Urinary bladder (tissue), 4 donors: ENCODE results near the gene CEMIP. TPM values are rescaled to one million over a fixed set of nuclear protein-coding genes. Genes with fewer than 3 reads are reported as not detected.
"Not testable (repeated sequence)": the region's sequence is repeated elsewhere in the genome, so short reads cannot be mapped to it uniquely, and the experiment has no call there.

Experiments used
- DNase-seq: peaks from one replicate; pipeline ENCODE4 v3.0.0-alpha.2; 2015; ENCODE audit errors: extremely low spot score
- H3K27ac ChIP-seq: one replicate; pipeline ENCODE4 v1.5.1; 2013; ENCODE audit warnings: low read depth, mild to moderate bottlenecking, moderate library complexity
- H3K36me3 ChIP-seq: one replicate; pipeline ENCODE4 v1.6.1; 2013; ENCODE audit warnings: mild to moderate bottlenecking, moderate library complexity; ENCODE audit not compliant: insufficient read depth
- H3K4me1 ChIP-seq: one replicate; pipeline ENCODE4 v1.6.1; 2013; ENCODE audit warnings: mild to moderate bottlenecking, moderate library complexity; ENCODE audit not compliant: insufficient read depth
- H3K4me3 ChIP-seq: one replicate; pipeline ENCODE4 v1.5.1; 2013; ENCODE audit warnings: low read depth, low read length
- WGBS: extraction: QIAGEN DNeasy Blood & Tissue Kit; methylation state at CpG from one replicate; pipeline ENCODE4 v1.1.7; 2013; 5-methylcytosine and 5-hydroxymethylcytosine counted together
- polyA plus RNA-seq: library from polyadenylated mRNA; stranded (reverse); fragments of 200-250 nt; gene quantifications from one replicate; pipeline ENCODE4 v1.2.3, GENCODE V29; 2013
- total RNA-seq: library from RNA; depleted of rRNA; stranded (reverse); fragments of >200 nt; gene quantifications from one replicate; pipeline ENCODE4 v1.2.3, GENCODE V29; 2014
- donor health status: healthy with polysubstance abuse.
- donor health status: healthy.

The CEMIP gene
- total and polyA plus RNA-seq, 2 donors: 0.25 to 1.3 TPM

DNA sequence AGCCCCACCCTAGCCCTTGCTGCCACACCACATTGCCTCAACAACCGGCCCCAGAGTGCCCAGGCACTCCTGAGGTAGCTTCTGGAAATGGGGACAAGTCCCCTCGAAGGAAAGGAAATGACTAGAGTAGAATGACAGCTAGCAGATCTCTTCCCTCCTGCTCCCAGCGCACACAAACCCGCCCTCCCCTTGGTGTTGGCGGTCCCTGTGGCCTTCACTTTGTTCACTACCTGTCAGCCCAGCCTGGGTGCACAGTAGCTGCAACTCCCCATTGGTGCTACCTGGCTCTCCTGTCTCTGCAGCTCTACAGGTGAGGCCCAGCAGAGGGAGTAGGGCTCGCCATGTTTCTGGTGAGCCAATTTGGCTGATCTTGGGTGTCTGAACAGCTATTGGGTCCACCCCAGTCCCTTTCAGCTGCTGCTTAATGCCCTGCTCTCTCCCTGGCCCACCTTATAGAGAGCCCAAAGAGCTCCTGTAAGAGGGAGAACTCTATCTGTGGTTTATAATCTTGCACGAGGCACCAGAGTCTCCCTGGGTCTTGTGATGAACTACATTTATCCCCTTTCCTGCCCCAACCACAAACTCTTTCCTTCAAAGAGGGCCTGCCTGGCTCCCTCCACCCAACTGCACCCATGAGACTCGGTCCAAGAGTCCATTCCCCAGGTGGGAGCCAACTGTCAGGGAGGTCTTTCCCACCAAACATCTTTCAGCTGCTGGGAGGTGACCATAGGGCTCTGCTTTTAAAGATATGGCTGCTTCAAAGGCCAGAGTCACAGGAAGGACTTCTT lies 171.3 kb downstream of the CEMIP start:
- no peak overlapping the region for H3K4me3 ChIP-seq
- no peak overlapping the region for H3K27ac ChIP-seq
- H3K4me1 ChIP-seq: no peaks in the 10 kb centered on the region
- DNase-seq: no peak
- 93% methylated on average over 8 of the region's 8 CpGs for WGBS
- H3K36me3 ChIP-seq: no peaks in the 10 kb centered on the region

DNA sequence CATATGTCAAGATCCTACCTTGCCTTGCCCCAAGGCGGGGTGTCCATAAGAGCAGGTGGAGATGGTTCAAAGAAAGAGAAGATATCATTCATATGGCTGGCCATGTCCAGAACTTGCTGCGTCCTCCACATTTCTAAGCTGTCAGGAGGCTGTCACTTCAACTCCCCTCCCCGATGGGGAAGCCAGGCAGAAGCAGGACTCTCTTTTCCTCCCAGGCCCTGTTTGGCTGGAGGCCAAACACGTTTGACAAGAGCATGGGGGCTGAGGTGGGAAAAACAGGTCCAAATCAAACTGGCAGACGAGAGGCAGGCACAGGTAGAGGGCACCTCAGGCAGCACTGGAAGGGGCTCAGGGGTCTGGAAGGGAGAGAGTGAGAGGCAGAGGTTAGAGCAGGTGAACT lies 172.8 kb downstream of the CEMIP start:
- Histone ChIP-seq H3K27ac (no peak overlapping the region), H3K36me3 (no peaks in the 10 kb centered on the region), H3K4me3 (no peak overlapping the region), H3K4me1 (no peaks in the 10 kb centered on the region)
- no peak for DNase-seq
- 69% methylated on average over 5 of the region's 5 CpGs for WGBS

- DNase-seq: no peak
- Histone ChIP-seq H3K4me1 (no peaks in the 10 kb centered on the region), H3K27ac (no peak overlapping the region), H3K4me3 (no peak overlapping the region), H3K36me3 (no peaks in the 10 kb centered on the region)
- 97% methylated on average over 12 of the region's 12 CpGs for WGBS
Measured at GRCh38 chr15:80953001-80953952, 174.1 kb downstream of the CEMIP start.

DNA sequence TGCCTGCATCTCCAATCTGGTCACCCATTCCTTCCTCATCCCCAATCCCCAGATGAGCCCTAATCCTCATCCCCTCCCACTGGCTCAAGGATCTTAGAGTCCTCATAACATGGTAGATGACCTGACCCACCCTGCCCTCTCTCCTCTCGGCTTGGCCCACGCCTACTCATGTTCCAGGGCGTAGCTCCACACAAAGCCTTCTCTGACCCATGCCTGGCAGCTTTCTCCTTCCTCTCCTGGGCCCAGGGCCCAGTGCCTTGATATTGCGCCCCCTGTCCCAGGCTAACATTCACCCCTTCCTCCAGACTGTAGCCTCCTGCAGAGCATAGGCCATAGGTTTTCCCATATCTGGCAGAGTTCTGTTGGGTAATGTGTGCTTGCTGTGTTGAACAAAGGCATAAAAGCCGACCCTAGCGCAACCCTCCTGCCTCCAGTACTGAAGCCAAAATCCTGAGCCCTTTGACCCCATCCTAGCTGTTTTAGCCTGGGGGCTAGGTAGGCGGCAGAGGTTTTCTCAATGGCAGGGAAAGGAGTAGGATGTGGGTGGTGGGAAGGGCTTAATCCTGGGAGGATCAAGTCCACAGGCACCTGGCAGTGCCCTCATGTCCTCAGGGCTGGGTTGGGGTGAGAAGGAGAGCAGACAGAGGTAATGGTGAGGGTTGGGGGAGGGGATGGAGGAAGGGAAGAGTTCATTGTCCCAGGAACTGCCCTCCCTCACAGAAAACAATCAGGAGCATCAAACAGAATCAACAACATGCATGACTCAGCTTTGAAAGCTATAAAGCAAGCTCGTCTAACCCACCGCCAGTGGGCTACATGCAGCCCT lies 175.0 kb downstream of the CEMIP start:
- Histone ChIP-seq H3K4me3 (no peak overlapping the region), H3K36me3 (no peaks in the 10 kb centered on the region), H3K27ac (no peak overlapping the region), H3K4me1 (no peaks in the 10 kb centered on the region)
- no peak for DNase-seq
- WGBS: 93% methylated on average over 9 of the region's 9 CpGs

- not testable (repeated sequence) for H3K4me3 ChIP-seq, DNase-seq, H3K27ac ChIP-seq, H3K36me3 ChIP-seq, H3K4me1 ChIP-seq
- 93% methylated on average over 19 of the region's 19 CpGs for WGBS
Measured at GRCh38 chr15:80955571-80956452, 176.6 kb downstream of the CEMIP start.

DNA sequence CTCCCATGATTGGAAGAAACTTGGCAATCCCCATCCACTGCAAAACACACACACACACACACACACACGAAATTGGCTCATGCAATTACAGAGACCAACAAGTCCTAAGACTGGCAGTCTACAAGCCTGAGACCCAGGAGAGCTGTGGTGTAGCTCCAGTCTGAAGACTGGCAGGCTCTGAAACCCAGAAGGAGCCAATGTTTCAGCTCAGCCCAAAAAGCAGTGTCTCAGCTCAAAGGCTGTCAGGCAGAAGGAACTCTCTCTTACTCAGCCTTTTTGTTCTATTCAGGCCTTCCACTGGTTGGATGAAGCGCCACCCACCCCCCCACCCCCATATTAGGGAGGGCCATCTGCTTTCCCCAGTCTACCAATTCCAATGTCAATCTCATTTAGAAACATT lies 178.4 kb downstream of the CEMIP start:
- WGBS: 94% methylated on average over 2 of the region's 2 CpGs

GRCh38 chr15:80957976-80958375 lies 178.8 kb downstream of the CEMIP start:
- WGBS: 98% methylated on average over 2 of the region's 2 CpGs
- Histone ChIP-seq H3K36me3 (no peaks in the 10 kb centered on the region), H3K4me3 (no peak overlapping the region), H3K4me1 (no peaks in the 10 kb centered on the region), H3K27ac (no peak overlapping the region)
- no peak for DNase-seq

More for the DNA sequence above, 178.4 kb downstream of the CEMIP start:
- Histone ChIP-seq H3K27ac (no peak overlapping the region), H3K4me3 (no peak overlapping the region), H3K36me3 (no peaks in the 10 kb centered on the region), H3K4me1 (no peaks in the 10 kb centered on the region)
- DNase-seq: no peak

- no peak overlapping the region for H3K4me3 ChIP-seq
- H3K36me3 ChIP-seq: no peaks in the 10 kb centered on the region
- no peaks in the 10 kb centered on the region for H3K4me1 ChIP-seq
- no peak overlapping the region for H3K27ac ChIP-seq
- 98% methylated on average over 9 of the region's 9 CpGs for WGBS
- DNase-seq: no peak
Measured at GRCh38 chr15:80958818-80959495, 179.8 kb downstream of the CEMIP start.

GRCh38 chr15:80965454-80965853 lies 186.3 kb downstream of the CEMIP start:
- not testable (repeated sequence) for H3K4me3 ChIP-seq, H3K36me3 ChIP-seq, H3K27ac ChIP-seq, DNase-seq, H3K4me1 ChIP-seq

GRCh38 chr15:80966431-80967197 lies 187.4 kb downstream of the CEMIP start:
- 95% methylated on average over 8 of the region's 8 CpGs for WGBS
- H3K36me3 ChIP-seq: no peaks in the 10 kb centered on the region
- no peaks in the 10 kb centered on the region for H3K4me1 ChIP-seq
- H3K27ac ChIP-seq: no peak overlapping the region
- no peak for DNase-seq
- H3K4me3 ChIP-seq: no peak overlapping the region

DNA sequence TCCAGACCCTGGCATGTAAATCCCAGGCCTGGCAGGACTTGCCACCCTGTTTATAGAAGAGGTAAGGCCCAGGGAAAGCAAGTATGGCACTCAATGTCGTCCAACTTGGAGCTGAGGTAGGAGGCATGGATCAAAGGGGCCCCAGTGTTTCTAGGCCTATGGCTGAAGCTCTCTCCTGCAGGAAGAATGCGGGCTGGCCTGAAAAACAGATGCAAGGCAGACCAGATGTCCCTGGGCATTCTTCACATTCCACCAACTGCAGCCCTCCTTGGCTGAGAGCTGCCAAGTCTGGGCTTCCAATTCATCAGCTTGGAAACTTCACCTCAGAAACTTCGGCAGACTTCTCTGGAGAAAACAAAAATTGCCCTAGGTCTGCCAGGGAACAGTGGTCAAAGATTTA lies 188.3 kb downstream of the CEMIP start:
- Histone ChIP-seq H3K27ac (no peak overlapping the region), H3K36me3 (no peaks in the 10 kb centered on the region), H3K4me3 (no peak overlapping the region), H3K4me1 (no peaks in the 10 kb centered on the region)
- 52% methylated on average over 3 of the region's 3 CpGs for WGBS
- no peak for DNase-seq
